Measurements from ENCODE around the gene RPS2. TPM values are rescaled to one million over a fixed set of nuclear protein-coding genes. Genes with fewer than 3 reads are reported as not detected.

RPS2 gene
- total and polyA plus RNA-seq, 2 of the 8 experiments (the other 6 are each of a cell fraction or from before 2014, with no cell fraction given), result 4,042 to 16,783 TPM

GRCh38 chr16:1959269-1960039 is 5.2 kb downstream of the RPS2 start, which contains the start of gene NDUFB10 (continued):
- TF ChIP-seq, protein P1, sequence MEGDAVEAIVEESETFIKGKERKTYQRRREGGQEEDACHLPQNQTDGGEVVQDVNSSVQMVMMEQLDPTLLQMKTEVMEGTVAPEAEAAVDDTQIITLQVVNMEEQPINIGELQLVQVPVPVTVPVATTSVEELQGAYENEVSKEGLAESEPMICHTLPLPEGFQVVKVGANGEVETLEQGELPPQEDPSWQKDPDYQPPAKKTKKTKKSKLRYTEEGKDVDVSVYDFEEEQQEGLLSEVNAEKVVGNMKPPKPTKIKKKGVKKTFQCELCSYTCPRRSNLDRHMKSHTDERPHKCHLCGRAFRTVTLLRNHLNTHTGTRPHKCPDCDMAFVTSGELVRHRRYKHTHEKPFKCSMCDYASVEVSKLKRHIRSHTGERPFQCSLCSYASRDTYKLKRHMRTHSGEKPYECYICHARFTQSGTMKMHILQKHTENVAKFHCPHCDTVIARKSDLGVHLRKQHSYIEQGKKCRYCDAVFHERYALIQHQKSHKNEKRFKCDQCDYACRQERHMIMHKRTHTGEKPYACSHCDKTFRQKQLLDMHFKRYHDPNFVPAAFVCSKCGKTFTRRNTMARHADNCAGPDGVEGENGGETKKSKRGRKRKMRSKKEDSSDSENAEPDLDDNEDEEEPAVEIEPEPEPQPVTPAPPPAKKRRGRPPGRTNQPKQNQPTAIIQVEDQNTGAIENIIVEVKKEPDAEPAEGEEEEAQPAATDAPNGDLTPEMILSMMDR (IDR thresholded peaks at IDR 0.05; ENCODE audit: control extremely low read depth in 1 of 3, insufficient read depth in 1 of 3, low read depth in 1 of 3, low read length in 3 of 3), result peak in 1 of 3 experiments; percentile 35; a peak in 1 of 4 replicates
- peak; percentile 74 for TF ChIP-seq SIX5 (IDR thresholded peaks at IDR 0.05; ENCODE audit: low read depth, low read length)
- TF ChIP-seq SRF (IDR thresholded peaks at IDR 0.05; ENCODE audit: low read depth, low read length), result no peak
- TF ChIP-seq, protein P2, sequence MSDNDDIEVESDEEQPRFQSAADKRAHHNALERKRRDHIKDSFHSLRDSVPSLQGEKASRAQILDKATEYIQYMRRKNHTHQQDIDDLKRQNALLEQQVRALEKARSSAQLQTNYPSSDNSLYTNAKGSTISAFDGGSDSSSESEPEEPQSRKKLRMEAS (IDR thresholded peaks at IDR 0.05), result peak; percentile 58
- no peak for TF ChIP-seq EZH2 (IDR thresholded peaks at IDR 0.05; ENCODE audit: low read depth, low read length, severe bottlenecking)
- peak; percentile 94 for TF ChIP-seq POLR2AphosphoS5 (IDR thresholded peaks at IDR 0.05; ENCODE audit: low read depth, low read length)
- TF ChIP-seq ATF2 (IDR thresholded peaks at IDR 0.05; ENCODE audit: low read length), result no peak
- TF ChIP-seq KDM5A (IDR thresholded peaks at IDR 0.05; ENCODE audit: low read length), result no peak
- no peak for TF ChIP-seq GTF2F1 (IDR thresholded peaks at IDR 0.05; ENCODE audit: borderline replicate concordance, low read depth, low read length)
- no peak for TF ChIP-seq CBX5 (IDR thresholded peaks at IDR 0.05; ENCODE audit: low read depth, low read length)
- peak; percentile 50; the same call in 1 of the 2 replicates for TF ChIP-seq GABPA (IDR thresholded peaks at IDR 0.05; ENCODE audit: borderline replicate concordance, insufficient read depth, low read length)
- TF ChIP-seq E2F6 (IDR thresholded peaks at IDR 0.05), result 0 out of 2 replicates have a peak, but pooled peaks have one; percentile 16
- no peak for TF ChIP-seq BCL11A (IDR thresholded peaks at IDR 0.05; ENCODE audit: low read depth in 2 of 2, low read length in 2 of 2)
- no peak for TF ChIP-seq KDM1A (IDR thresholded peaks at IDR 0.05; ENCODE audit: borderline replicate concordance, low read length)
- TF ChIP-seq BACH1 (IDR thresholded peaks at IDR 0.05; ENCODE audit: low read length), result no peak
- peak; percentile 87 for TF ChIP-seq PHF8 (conservative IDR thresholded peaks at IDR 0.05; ENCODE audit: low read depth, low read length)
- TF ChIP-seq ATF3 (IDR thresholded peaks at IDR 0.05; ENCODE audit: insufficient read depth, low read depth, low read length), result no peak

Data from H1 (cell line).